Ammon's horn (tissue), 1 donor: Measurements from ENCODE around the gene DBNDD1.

Source experiments
- DNase-seq: peaks from one replicate; pipeline ENCODE4 v3.0.0-alpha.2; 2016; ENCODE audit warnings: low spot score

Gene DBNDD1

DNA sequence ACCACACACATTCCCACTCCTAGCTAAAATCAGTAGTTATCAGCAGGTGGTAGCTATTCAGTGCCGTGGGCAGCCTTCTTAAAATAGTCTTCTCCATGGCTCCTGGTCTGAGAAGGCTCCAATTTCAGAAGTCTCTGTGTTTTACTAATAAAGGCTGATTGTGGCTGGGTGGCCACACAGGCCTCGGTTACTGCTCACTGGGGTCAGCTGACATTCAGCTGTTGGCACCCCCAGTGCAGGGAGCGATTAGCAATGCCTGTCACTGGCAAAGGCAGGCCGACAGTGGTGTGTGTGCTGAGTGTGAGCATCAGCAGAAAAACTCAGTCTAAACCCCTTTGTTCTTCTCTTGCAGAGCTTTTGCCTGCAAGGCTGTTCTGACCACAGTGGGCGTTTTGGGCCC lies 16.6 kb upstream of the DBNDD1 start:
- no peak for DNase-seq

DNA sequence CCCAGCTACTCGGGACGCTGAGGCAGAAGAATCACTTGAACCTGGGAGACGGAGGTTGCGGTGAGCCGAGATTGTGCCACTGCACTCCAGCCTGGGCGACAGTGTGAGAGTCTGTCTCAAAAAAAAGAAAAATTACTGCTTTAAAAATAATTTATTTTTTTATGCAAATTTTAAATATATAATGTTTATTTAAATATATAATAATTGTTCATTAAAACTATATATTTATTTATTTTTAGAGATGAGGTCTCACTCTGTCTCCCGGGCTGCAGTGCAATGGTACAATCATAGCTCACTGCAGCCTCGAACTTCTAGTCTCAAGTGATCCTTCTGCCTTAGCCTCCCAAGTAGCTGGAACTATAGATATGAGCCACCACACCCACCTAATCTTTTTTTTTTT lies 15.2 kb upstream of the DBNDD1 start:
- no peak for DNase-seq

DNA sequence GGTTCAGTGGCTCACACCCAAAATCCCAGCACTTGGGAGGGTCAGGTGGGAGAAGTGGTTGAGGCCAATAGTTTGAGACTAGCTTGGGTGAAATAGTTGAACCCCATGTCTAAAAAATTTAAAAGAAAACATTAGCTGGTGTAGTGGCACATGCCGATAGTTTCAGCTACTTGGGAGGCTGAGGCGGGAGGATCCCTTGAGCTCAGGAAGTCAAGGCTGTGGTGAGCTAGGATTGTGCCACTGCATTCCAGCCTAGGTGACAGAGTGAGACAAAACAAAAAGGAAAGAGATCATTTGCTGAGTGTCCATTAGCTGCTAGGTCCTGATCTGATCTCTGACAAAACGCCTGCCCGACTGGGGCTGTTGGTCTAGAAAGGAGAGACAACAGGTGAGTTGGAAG lies 14.1 kb upstream of the DBNDD1 start:
- no peak for DNase-seq

DNA sequence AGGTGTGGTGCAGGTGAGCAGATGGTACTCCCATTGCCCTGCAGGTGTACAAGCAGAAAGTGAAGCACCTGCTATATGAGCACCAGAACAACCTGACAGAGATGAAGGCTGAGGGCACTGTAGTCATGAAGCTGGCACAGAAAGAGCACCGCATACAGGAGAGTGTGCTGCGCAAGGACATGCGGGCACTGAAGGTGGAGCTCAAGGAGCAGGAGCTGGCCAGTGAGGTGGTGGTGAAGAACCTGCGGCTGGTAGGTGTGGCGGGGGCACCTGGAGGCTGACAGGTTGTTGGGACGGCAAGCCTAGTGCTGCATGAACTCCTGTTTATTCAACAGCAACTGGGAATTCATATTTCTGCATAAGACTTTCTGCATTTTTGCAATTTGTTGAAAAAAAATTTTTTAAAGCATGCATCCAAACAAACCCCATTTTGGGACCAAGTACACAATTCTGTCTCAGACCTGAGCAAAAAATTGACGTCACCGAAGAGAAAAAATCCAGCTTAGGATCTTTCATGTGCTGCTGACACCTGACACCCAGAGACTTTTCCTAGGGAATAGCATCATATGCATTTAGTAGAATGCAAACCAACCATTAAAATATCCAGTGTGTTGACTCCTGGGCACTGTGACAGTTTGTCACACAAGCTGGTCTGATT lies 13.5 kb upstream of the DBNDD1 start:
- no peak for DNase-seq

DNA sequence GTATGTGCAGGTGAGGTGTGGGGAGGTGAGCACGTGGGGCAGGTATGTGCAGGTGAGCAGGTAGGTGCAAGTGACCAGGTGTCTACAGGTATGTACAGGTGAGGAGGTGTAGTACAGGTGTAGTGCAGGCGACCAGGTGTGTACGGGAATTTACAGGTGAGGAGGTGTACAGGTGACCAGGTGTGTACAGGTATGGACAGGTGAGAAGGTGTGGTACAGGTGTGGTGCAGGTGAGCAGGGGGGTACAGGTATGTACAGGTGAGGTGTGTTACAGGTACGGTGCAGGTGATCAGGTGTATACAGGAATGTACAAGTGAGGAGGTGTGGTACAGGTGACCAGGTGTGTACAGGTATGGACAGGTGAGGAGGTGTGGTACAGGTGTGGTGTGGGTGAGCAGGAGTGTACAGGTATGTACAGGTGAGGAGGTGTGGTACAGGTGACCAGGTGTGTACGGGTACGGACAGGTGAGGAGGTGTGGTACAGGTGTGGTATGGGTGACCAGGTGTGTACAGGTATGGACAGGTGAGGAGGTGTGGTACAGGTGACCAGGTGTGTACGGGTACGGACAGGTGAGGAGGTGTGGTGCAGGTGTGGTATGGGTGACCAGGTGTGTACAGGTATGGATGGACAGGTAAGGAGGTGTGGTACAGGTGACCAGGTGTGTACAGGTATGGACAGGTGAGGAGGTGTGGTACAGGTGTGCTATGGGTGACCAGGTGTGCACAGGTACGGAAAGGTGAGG lies 12.8 kb upstream of the DBNDD1 start:
- no peak for DNase-seq

DNA sequence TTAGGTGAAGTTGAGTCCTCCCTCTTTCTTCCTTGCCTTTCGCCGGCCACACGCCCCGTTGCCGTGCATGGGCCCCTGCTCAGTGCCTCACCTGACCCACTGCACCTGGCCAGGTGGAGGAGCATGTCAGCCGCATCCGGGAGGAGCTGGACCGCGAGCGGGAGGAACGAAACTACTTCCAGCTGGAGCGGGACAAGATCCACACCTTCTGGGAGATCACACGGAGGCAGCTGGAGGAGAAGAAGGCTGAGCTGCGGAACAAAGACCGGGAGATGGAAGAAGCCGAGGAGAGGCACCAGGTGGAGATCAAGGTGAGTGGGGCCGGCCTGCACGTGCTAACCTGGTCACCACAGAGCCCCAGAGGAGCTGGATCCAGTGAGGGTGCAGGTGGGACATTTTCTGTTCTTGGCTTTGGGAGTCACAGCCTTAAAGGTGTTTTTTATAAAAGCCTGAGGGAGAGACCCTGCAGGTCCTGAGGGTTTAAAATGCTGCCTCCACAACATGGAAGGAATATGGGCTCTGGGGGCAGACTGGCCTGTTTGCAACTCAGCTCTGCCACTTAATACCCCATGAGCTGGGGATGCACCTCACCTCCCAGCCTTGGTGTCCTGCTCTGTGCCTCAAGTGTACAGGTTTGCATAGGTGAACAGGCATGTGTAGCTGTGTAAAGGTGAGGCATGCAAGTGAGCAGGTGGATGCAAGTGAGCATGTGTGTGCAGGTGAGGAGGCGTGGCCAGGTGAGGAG lies 12.1 kb upstream of the DBNDD1 start:
- DNase-seq: no peak

DNA sequence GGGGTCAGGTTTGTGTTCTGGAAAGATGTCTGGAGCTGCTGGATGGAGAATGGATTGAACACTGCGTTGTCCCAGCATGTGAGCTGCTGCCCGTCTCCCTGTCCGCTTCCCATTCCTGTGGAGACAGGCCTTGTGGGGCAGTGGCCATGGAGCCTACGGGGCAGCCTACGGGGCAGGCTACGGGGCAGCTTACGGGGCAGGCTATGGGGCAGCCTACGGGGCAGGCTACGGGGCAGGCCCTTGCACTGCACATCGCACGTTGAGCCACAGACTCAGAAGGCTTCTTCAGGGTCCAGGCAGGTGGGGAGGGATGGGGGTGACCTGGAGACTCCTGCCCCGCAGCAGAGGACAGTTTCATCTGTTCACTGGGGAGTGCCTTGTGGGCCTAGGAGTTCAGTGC lies 9.7 kb upstream of the DBNDD1 start:
- no peak for DNase-seq

DNA sequence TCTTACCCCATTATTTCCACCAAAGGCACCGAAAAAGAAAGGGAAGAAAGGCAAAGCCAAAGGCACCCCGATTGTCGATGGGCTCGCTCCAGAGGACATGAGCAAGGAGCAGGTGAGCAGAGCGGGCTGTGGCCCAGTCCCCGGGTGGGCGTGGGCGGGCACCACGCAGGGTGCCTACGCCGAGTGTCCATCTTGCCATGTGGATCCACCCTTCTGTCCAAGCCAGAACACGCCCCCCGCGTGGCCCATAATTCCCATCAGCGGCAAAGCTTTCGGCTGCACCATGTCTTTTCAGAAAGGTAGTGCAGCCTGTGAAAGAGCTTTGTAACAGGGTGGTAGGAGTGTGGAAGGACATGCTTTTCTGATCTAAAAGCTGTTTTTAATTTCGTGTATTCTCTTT lies 8.4 kb upstream of the DBNDD1 start:
- DNase-seq: no peak

DNA sequence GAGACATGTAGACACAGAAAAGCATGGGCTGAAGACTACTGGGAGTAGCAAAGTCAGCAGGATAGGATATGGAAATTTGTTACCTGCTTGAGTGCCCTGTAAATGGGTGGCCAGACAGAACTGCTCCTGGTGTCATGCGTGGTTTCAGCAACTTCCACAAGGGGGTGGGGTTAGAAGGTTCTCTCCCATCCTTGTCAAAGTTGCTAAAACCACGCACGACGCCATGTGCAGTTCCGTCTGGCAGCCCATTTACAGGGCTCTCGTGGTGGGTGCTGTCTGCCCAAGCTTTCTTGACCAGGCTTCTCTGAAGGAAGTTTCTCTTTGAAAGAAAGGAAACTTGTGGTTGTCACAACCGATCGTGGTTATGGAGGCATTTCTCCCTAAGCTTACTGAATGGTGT lies 6.9 kb upstream of the DBNDD1 start:
- no peak for DNase-seq

DNA sequence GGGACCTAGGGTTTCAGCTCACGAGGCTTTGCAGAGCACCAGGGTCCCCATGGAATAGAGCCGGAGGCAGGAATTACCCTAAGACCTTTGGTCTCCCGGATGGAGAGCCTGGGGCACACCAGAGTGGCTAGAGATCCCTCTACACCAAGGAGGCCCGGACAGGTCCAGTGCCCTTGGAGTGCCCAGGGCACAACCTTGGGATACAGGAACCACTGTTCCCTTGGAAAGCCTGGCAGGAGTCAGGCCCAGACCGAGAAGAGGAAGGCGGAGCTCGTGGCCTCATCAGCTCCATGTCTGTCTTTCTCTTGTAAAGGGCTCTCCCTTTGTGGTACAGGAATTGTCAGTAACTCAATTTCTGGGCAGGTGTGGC lies 3.8 kb upstream of the DBNDD1 start:
- no peak for DNase-seq

DNA sequence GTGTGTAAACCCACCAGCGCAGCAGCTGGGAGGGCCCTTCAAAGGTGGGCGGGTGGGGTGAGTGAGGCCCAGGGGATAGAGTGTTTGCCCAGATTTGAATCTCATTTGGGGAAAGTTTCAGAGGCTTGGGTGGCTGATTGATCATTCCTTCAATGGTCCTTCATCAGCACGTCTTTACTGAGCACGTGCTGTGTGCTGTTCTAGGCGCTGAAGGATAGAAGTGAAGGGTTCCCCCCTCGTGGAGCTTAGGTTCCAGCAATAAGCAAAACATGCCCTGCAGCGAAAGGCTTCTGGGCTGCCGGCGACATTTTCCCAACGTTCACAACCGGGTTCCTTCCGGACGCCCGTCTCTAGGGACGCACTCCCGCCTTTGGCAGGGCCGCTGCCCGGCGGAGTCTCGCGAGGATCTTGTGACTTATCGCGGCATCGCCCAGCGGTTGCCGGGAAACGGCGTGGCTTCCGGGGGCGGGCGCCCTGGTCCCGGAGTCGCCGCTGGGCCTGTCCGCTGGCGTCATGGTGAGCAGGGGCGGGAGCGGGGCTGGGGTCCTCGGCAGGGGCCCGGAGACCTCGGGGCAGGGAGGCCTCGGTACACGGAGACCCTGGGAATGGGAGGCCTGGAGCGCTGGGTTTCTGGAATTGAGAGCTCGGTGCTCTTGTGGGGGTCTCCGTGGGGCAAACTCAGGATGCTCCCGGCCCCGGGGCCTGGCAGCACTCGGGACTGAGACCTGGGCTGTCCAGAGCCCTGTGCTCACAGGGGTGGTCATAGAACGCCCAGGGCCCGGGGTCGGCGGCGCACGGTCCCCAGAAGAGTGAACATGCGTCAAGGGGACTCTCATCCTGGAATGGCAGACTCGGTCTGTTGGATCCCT lies 3.2 kb upstream of the DBNDD1 start:
- peak; percentile 91 for DNase-seq

DNA sequence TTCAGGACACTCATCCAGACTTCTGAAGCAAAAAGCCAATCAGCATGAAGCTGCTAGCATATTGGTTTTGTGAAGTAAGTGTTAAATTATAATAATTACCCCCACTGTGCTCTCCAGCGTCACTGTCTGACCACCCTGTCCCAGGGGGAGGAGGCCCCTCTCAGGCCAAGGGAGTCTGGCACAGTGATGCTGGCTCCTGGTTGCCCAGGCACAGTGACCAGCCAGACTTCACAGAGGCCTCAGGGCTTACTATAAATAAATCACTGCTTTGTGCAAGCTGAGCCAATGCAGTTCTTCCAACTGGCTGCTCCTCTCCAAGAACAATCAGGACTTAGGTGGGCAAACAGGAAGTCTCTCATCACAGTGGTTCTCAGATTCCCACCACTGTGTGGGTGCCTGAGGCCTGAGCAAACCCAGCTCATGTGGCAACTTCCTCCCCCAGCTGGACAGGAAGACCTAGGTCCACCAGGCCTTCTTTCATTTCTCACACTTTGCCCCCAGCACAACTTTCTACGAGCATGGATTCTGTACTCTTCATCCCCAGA lies 1.7 kb upstream of the DBNDD1 start:
- peak; percentile 68 for DNase-seq

DNA sequence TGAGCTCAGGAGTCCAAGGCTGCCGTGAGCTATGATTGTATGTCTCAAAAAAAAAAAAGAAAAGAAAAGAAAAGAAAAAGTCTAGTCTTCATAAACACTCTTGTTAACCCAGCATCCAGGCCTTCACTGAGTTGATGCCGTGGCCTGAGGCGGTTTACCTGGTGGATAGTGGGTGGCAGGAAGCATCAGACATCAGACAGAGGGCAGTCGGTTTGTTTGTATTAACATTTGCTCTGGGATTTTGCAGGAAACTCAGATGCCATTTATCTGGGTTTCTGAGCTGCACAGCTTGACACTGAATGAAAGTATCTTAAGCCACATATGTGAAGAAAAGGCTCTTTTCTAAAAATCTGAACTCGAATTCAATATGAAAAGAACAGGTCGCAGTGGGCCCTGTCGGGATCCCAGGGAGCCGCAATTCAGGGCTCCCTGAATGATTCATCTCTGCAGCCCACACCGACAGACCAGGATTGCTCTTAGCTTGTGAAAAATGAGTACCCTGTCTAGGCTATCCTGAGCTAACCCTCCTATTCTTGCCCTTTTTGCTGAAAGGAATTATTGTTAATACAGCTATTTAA lies 1.1 kb upstream of the DBNDD1 start:
- no peak for DNase-seq

DNA sequence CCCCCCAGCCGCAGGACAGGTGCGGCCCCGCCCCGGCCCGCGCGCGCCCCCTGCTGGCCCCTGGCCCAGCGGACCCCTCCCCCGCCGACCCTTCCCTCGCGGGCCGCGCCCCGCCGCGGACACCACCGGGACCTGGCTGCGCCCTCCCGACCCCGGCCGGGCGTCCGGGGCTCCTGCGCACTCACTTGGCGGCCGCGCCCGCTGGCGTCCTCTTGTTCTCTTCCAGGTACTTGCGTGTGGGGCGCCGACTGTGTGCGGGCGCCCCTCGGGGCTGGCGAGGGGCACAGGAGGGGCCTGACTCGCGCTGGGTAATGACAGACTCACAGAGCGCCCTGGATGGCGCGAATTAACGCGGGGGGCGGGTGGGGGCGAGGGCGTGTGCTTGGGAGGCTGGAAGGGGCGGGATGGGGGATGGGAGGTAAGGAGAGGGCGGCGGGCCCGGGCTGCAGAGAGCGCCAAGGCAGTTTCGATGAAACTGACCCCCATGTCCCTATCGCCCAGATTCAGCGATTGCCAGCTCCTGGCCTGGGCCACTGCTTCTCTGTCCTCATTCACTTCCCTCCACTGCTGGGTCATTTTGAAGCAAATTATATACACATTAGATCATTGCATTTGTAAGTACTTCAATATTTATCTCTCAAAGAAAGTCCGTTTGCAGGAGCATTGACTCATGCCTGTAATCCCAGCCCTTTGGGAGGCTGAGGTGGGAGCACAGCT lies 445 bp upstream of the DBNDD1 start:
- DNase-seq: no peak

DNA sequence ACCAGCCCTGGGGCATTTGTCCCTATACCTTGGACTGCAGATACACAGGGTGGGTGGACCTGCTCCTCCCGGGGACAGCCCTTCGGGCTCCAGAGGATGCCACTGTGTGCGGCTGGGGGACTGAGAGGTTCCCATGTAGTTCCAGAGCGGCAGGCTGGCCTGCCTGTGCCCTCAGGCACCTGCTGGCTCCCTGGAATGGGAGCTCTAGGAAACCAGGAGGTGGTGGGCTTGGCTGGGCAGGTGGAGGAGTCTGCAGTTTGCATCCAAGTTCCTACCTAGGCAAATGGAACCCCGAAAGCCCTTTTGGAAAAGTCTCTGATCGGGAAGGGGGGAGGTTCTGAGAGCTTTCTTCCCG lies 982 bp downstream of the DBNDD1 start:
- no peak for DNase-seq

DNA sequence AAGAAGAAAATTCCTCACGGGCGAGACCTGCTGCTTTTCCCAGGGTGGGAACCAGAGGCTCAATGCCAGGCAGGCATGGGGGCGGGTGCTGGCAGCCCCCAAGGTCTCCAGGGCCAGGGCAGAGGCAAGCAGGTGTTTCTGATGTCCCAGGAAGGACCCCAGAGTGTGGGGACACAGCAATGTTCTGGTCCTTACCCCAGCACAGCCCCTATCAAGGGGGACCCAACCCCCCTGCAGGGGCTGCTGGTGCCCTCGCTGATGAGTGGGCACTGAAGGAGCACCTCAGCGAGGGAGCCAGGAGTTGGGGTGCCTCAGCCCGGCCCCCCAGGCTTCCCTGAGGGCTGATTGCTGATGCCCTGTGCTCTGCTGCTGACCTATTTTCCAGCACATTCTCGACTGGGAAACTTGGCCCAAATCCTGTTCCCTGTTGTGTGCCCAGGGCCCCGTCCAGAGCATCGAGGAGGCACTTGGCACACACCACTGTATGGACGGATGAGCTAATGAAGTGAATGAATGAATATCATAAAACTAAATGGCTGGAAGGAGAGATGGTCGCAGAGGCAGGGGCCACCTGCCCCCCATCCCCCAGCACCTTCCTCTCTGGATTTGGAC lies 2.8 kb downstream of the DBNDD1 start:
- DNase-seq: no peak

DNA sequence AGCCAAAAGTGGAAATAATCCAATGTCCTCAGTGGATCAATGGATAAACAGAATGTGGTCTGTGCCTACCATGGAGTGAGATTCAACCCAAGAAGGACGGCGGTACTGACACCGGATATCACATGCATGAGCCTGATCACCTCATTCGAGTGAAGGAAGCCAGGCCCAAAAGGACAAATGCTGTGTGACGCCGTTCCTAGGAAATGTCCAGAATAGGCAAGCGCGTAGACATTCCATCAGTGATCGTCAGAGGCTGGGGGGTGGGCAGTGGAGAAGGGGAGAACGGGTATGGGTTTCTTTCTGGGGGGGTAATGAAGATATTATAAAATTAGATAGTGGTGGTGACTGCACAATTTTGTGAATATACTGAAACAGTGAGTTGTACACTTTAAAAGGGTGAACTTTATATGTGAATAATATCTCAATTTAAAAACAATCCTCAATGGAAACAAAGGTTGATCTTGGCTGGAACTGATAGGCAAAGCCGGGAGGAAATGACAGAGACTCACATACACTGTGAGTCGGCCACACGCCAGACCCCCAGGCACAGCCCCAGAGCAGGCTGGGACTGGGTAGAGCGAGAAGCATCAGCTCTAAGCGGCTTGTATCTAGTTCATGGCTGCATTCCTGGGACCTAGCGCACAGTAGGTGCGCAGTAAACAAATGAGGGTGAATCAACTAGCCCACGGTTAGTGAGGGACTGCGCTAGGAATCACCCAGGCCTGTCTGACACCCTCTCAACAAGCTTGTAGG lies 3.5 kb downstream of the DBNDD1 start:
- no peak for DNase-seq

DNA sequence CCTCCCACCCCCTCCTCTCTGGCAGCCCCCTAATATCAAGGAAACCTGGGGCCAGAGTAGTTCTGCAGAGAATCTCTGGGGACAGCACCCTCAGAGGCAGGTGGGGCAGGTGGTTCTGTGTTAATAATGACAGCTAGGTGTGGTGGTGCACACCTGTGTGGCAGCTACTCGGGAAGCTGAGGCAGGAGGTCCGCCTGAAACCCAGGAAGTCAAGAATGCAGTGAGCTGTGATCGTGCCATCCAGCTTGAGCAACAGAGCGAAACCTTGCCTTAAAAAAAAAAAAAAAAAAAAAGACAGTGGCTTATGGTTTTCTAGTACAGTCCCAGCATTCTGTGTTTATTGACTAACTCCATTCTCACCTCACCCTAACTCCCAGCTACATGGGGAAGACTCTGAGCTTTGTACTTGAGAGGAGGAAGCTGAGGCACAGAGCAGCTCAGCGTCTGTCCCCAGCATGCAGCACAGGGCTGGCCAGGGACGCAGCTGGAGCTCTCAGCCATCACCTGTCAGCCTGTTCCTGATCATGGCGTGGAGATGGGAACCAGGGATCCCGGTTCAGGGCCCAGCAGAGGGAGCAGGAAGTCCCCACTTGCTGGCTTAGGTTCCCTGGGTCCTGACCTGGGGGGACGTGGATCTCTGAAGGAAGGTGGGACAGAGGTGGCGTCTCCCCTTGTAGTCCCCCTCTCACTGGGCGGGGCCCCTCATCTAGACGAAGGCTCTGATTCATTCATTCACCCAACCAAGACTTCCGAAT lies 6.1 kb downstream of the DBNDD1 start:
- no peak for DNase-seq

DNA sequence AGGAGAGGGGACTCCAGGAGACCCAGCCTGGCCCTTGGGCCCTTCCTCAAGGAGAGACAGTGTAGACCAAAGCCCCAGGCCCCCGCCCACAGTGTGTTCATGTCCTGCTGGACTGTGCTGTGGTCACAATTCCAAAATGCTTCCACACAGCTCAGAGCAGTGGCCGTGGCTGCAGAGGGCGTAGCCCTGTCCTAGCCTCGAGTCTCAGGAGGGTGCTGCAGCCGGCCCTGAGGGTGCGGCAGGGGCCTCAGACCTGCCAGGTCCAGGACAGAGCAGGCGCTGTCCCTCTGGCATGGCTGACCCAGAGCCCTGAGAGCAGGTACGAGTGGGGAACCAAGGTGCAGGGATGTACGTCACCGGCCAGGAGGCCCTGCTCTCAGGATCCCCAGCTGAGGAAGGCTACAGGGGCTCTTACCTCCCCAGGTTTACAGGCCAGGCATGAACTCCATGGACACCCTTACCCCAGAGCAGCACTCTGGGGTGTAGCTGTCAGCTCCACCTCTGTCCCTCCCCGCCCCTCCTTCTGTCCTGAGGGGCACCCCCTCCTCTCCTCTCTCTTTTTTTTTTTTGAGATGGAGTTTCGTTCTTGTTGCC lies 7.3 kb downstream of the DBNDD1 start:
- DNase-seq: no peak
